HCT116 (cell line): ENCODE results near the gene FPR3. TPM values are rescaled to one million over a fixed set of nuclear protein-coding genes. Genes with fewer than 3 reads are reported as not detected.

Experiments used
- ATAC-seq: fragments of 200-7000 bp; cut with Tn5 transposase; 2 replicates; pipeline ENCODE4 v1.9.1; 2020; ENCODE audit warnings: mild to moderate bottlenecking, moderate library complexity
- BruUV-seq: library from RNA; stranded (reverse); fragments of 400-500 nt; replicated peaks from 2 replicates; lab custom pipeline; 2021; lab: Mats Ljungman, UMichigan
- CTCF ChIA-PET: fragments of 300-600 bp; sonication (Branson Sonifier 250); formaldehyde crosslinking; loops from one replicate; lab custom pipeline; 2021; ENCODE audit warnings: antibody characterized with exemption; lab: Charles Lee
- POLR2A ChIA-PET: fragments of 300-600, 350-600 bp; sonication (Branson Sonifier 250); formaldehyde crosslinking; loops from one replicate; lab custom pipeline; 2021; ENCODE audit warnings: antibody characterized with exemption; lab: Charles Lee
- RAD21 ChIA-PET, 2 experiments: fragments of 300-600 bp; sonication (Branson Sonifier 250); formaldehyde crosslinking; loops; one replicate each; lab custom pipeline; 2023; ENCODE audit warnings: low total read pairs in 2 of 2; ENCODE audit not compliant: uncharacterized antibody in 2 of 2, unreplicated experiment in 2 of 2, low non-redundant PET in 1 of 2; lab: Charles Lee
- DNase-seq: peaks from one replicate; pipeline ENCODE4 v3.0.0-alpha.2; 2010; ENCODE audit warnings: low read depth, low spot score
- H2AFZ ChIP-seq: fragments of 200-600 bp; shearing (Covaris generic), sonication (generic); 2 replicates; pipeline ENCODE4 v1.6.1; 2017; ENCODE audit warnings: low read depth, mixed run types, mixed read lengths, antibody characterized with exemption, low read length; ENCODE audit not compliant: poor library complexity, severe bottlenecking
- H3K27ac ChIP-seq: 2 replicates; pipeline ENCODE4 v1.5.1; 2012; ENCODE audit warnings: low read depth, low read length
- H3K27me3 ChIP-seq: fragments of 200-600 bp; sonication (generic); 2 replicates; pipeline ENCODE4 v1.6.1; 2016; ENCODE audit warnings: mixed run types, low read length, mixed read lengths; ENCODE audit not compliant: insufficient read depth
- H3K36me3 ChIP-seq, 2 experiments: fragments of 200-500 bp in 1 of 2; fragments of 200-600 bp in 1 of 2; sonication (Bioruptor generic) in 1 of 2; sonication (generic) in 1 of 2; 2 replicates each; pipeline versions ENCODE4 v1.5.1 to v1.6.1; 2014 to 2016; ENCODE audit warnings: low read length in 2 of 2, inconsistent platforms in 1 of 2, mixed read lengths in 1 of 2, mixed run types in 1 of 2; ENCODE audit not compliant: insufficient read depth in 2 of 2, control insufficient read depth in 1 of 2
- H3K4me1 ChIP-seq, 2 experiments: fragments of 200-600 bp in 1 of 2; sonication (generic) in 1 of 2; 2 replicates each; pipeline versions ENCODE4 v1.5.1 to v1.6.1; 2012 to 2017; ENCODE audit warnings: low read length in 2 of 2, inconsistent platforms in 1 of 2, mild to moderate bottlenecking in 1 of 2, mixed read lengths in 1 of 2, mixed run types in 1 of 2, moderate library complexity in 1 of 2; ENCODE audit not compliant: insufficient read depth in 2 of 2, control insufficient read depth in 1 of 2
- H3K4me2 ChIP-seq: fragments of 200-600 bp; sonication (generic); 2 replicates; pipeline ENCODE4 v1.6.1; 2017; ENCODE audit warnings: mixed run types, low read length, mixed read lengths
- H3K4me3 ChIP-seq, 2 experiments: fragments of 200-600 bp in 1 of 2; sonication (generic) in 1 of 2; replicated peaks in 1 of 2; 2 replicates each; pipeline ENCODE4 v1.5.1; 2011 to 2016; ENCODE audit warnings: low read length in 2 of 2, control low read depth in 1 of 2, low read depth in 1 of 2, mild to moderate bottlenecking in 1 of 2, mixed read lengths in 1 of 2, mixed run types in 1 of 2
- H3K79me2 ChIP-seq: fragments of 200-600 bp; sonication (generic); 2 replicates; pipeline ENCODE4 v1.6.1; 2017; ENCODE audit warnings: mild to moderate bottlenecking, mixed run types, low read length, moderate library complexity, mixed read lengths; ENCODE audit not compliant: insufficient read depth
- H3K9ac ChIP-seq: fragments of 200-600 bp; sonication (generic); 2 replicates; pipeline ENCODE4 v1.6.1; 2016; ENCODE audit warnings: low read length, mixed read lengths
- H3K9me2 ChIP-seq: fragments of 200-600 bp; sonication (generic), shearing (Covaris generic); 2 replicates; pipeline ENCODE4 v1.6.1; 2017; ENCODE audit warnings: mixed run types, mild to moderate bottlenecking, moderate library complexity; ENCODE audit not compliant: insufficient read depth
- H3K9me3 ChIP-seq, 2 experiments: fragments of 200-500 bp in 1 of 2; fragments of 200-600 bp in 1 of 2; sonication (Bioruptor generic) in 1 of 2; sonication (generic) in 1 of 2; 2 replicates each; pipeline ENCODE4 v1.6.1; 2014 to 2017; ENCODE audit warnings: low read length in 2 of 2, mixed read lengths in 2 of 2, inconsistent platforms in 1 of 2, low read depth in 1 of 2, mild to moderate bottlenecking in 1 of 2, mixed run types in 1 of 2, moderate library complexity in 1 of 2; ENCODE audit not compliant: control insufficient read depth in 1 of 2, insufficient read depth in 1 of 2
- H4K20me1 ChIP-seq: fragments of 200-600 bp; sonication (generic), shearing (Covaris generic); 2 replicates; pipeline ENCODE4 v1.6.1; 2017; ENCODE audit warnings: mixed run types, mild to moderate bottlenecking, moderate library complexity; ENCODE audit not compliant: insufficient read depth
- CEBPB ChIP-seq: IDR thresholded peaks from 2 replicates; pipeline ENCODE4 v1.6.1; 2012; ENCODE audit warnings: low read depth
- EZH2phosphoT487 ChIP-seq: fragments of 200-600 bp; IDR thresholded peaks from 2 replicates; pipeline ENCODE4 v1.6.1; 2018; ENCODE audit warnings: antibody characterized with exemption, borderline replicate concordance
- FOSL1 ChIP-seq: IDR thresholded peaks from 2 replicates; pipeline ENCODE4 v1.6.1; 2012; ENCODE audit warnings: low read depth
- POLR2A ChIP-seq: IDR thresholded peaks from 2 replicates; pipeline ENCODE4 v1.7.0; 2011; ENCODE audit warnings: borderline replicate concordance; ENCODE audit not compliant: insufficient read depth, insufficient read length; ENCODE audit errors: extremely low read depth
- YY1 ChIP-seq: IDR thresholded peaks from 2 replicates; pipeline ENCODE4 v1.6.1; 2011; ENCODE audit warnings: low read length, low read depth, moderate library complexity, mild to moderate bottlenecking; ENCODE audit not compliant: insufficient replicate concordance; ENCODE audit errors: extremely low read depth
- intact Hi-C: fragments of 100-400 bp; cut with micrococcal nuclease; formaldehyde crosslinking; loops from 2 replicates; pipeline ENCODE4 v1.10.0; 2022
- total RNA-seq: library from RNA; stranded (reverse); gene quantifications from one replicate; pipeline ENCODE4 v1.2.1, GENCODE V29; 2021; ENCODE audit not compliant: unreplicated experiment
- TF ChIP-seq, protein P1 (sequence below), 3 experiments: fragments of 200-600 bp in 1 of 3; sonication (generic) in 1 of 3; IDR thresholded peaks in 2 of 3; conservative IDR thresholded peaks in 1 of 3; 2 replicates each; pipeline ENCODE4 v1.5.1; 2012 to 2017; ENCODE audit warnings: low read depth in 2 of 3, low read length in 2 of 3, antibody characterized with exemption in 1 of 3, borderline replicate concordance in 1 of 3, control low read depth in 1 of 3, mild to moderate bottlenecking in 1 of 3, mixed read lengths in 1 of 3, mixed run types in 1 of 3, moderate library complexity in 1 of 3; ENCODE audit not compliant: insufficient read depth in 1 of 3
- TF ChIP-seq, protein P2 (sequence below): IDR thresholded peaks from 2 replicates; pipeline ENCODE4 v1.6.1; 2011; ENCODE audit warnings: mild to moderate bottlenecking, low read length, moderate library complexity; ENCODE audit not compliant: insufficient replicate concordance; ENCODE audit errors: extremely low read depth

The FPR3 gene
- total RNA-seq, 1 experiment from 2014 or later: not detected

DNA sequence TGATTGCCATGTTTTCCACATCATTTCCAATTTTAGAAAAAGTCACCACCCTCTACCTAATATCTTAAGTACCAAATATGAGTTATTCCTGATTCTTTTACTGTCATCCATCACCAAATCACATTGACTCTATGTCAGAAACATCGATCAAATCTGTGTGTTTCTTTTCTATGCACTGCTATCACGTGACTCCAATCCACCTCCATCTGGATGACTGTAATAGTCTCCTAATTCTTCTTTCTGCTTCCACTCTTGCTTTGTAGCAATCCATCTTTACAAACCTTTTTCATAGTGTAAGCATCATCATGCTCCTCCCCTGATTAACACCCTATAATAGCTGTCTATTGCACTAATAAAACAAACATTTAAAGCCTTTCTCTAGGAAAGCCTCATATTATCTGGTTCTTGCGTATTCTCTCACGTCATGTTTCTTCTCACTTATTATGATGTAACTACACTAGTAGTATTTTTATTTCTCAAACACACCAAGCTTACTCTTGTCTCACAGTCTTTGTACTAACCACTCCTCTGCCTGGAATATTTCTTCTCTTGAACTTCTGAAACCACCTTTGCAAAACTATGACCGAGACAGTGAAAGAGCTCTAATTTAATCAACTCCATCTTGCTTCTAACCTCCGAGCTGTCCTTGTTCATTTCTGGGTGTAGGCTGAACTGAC, 10.7 kb upstream of the FPR3 start:
- Histone ChIP-seq H3K4me3 (no peak overlapping the region), H3K9me3 (no peaks in the 10 kb centered on the region), H3K36me3 (no peaks in the 10 kb centered on the region), H3K9ac (no peak overlapping the region), H3K4me1 (no peaks in the 10 kb centered on the region), H3K27me3 (no peaks in the 10 kb centered on the region), H3K79me2 (no peaks in the 10 kb centered on the region), H3K4me2 (no peak overlapping the region), H3K9me2 (no peaks in the 10 kb centered on the region), H4K20me1 (no peaks in the 10 kb centered on the region), H2AFZ (no peak overlapping the region), H3K27ac (no peak overlapping the region)
- TF ChIP-seq, protein P1, sequence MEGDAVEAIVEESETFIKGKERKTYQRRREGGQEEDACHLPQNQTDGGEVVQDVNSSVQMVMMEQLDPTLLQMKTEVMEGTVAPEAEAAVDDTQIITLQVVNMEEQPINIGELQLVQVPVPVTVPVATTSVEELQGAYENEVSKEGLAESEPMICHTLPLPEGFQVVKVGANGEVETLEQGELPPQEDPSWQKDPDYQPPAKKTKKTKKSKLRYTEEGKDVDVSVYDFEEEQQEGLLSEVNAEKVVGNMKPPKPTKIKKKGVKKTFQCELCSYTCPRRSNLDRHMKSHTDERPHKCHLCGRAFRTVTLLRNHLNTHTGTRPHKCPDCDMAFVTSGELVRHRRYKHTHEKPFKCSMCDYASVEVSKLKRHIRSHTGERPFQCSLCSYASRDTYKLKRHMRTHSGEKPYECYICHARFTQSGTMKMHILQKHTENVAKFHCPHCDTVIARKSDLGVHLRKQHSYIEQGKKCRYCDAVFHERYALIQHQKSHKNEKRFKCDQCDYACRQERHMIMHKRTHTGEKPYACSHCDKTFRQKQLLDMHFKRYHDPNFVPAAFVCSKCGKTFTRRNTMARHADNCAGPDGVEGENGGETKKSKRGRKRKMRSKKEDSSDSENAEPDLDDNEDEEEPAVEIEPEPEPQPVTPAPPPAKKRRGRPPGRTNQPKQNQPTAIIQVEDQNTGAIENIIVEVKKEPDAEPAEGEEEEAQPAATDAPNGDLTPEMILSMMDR (IDR thresholded peaks at IDR 0.05 in 2 of 3, conservative IDR thresholded peaks at IDR 0.05 in 1 of 3; ENCODE audit: borderline replicate concordance in 1 of 3, insufficient read depth in 1 of 3, low read depth in 2 of 3, low read length in 2 of 3): no peak
- TF ChIP-seq EZH2phosphoT487 (no peak), YY1 (no peak), FOSL1 (no peak), CEBPB (no peak), POLR2A (no peak)
- TF ChIP-seq, protein P2, sequence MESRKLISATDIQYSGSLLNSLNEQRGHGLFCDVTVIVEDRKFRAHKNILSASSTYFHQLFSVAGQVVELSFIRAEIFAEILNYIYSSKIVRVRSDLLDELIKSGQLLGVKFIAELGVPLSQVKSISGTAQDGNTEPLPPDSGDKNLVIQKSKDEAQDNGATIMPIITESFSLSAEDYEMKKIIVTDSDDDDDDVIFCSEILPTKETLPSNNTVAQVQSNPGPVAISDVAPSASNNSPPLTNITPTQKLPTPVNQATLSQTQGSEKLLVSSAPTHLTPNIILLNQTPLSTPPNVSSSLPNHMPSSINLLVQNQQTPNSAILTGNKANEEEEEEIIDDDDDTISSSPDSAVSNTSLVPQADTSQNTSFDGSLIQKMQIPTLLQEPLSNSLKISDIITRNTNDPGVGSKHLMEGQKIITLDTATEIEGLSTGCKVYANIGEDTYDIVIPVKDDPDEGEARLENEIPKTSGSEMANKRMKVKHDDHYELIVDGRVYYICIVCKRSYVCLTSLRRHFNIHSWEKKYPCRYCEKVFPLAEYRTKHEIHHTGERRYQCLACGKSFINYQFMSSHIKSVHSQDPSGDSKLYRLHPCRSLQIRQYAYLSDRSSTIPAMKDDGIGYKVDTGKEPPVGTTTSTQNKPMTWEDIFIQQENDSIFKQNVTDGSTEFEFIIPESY: no peak
- DNase-seq: no peak
- intact Hi-C loops: loop anchor here (10.0 kb wide), 1 partner anchor 451 kb away; no protein-coding TSS in a partner anchor
- BruUV-seq: no TSS peak
- ChIA-PET POLR2A (no interaction called here), CTCF (no interaction called here), RAD21 (no interaction called here)
- ATAC-seq: no peak
